ENCODE data around the gene SGMS1. TPM values are rescaled to one million over a fixed set of nuclear protein-coding genes. Genes with fewer than 3 reads are reported as not detected.

The SGMS1 gene
- total RNA-seq, 2 experiments from 2014 or later, result 24.8 to 25.2 TPM

- Mint-ChIP-seq H3K9me3 (no peaks in the 10 kb centered on the region), H3K27me3 (no peaks in the 10 kb centered on the region), H3K4me3 (no peak overlapping the region), H3K27ac (no peak overlapping the region), H3K4me1 (ENCODE audit: low read depth) (peaks cover 23% of the 10 kb centered on the region), H3K36me3 (ENCODE audit: low read depth) (no peaks in the 10 kb centered on the region)
- ChIA-PET CTCF (no interaction called here), POLR2A (no interaction called here)
- Histone ChIP-seq H3K27me3 (ENCODE audit: control insufficient read depth in 1 of 2, insufficient read depth in 2 of 2, low read length in 2 of 2) (no peaks in the 10 kb centered on the region), H3K36me3 (ENCODE audit: insufficient read depth, low read length) (no peaks in the 10 kb centered on the region), H3K9me3 (ENCODE audit: control insufficient read depth in 1 of 2, insufficient read depth in 1 of 2, low read length in 2 of 2) (no peaks in the 10 kb centered on the region), H3K27ac (ENCODE audit: low read depth in 1 of 2, low read length in 2 of 2) (no peak overlapping the region), H3K4me1 (ENCODE audit: insufficient read depth, low read length) (peaks cover 17% of the 10 kb centered on the region), H3K4me3 (ENCODE audit: low read length) (no peak overlapping the region)
- DNase-seq (no peak), ATAC-seq (ENCODE audit: poor library complexity) (no peak)
- TF ChIP-seq CTCF (IDR thresholded peaks at IDR 0.05), result no peak
- intact Hi-C loops (cut with DNase I, micrococcal nuclease), result loop anchor here in 1 of 2 experiments (10.0 kb wide), 1 partner anchor 104 kb away; the partner anchor contains the start of gene ASAH2B
These were observed 7.3 kb upstream of the SGMS1 start for GRCh38 chr10:50631052-50631451.

- DNase-seq, result no peak
- Histone ChIP-seq H3K27me3 (ENCODE audit: control insufficient read depth in 1 of 2, insufficient read depth in 2 of 2, low read length in 2 of 2) (no peaks in the 10 kb centered on the region), H3K4me3 (ENCODE audit: low read length) (no peak overlapping the region), H3K27ac (ENCODE audit: low read depth in 1 of 2, low read length in 2 of 2) (no peak overlapping the region), H3K9me3 (ENCODE audit: control insufficient read depth in 1 of 2, insufficient read depth in 1 of 2, low read length in 2 of 2) (no peaks in the 10 kb centered on the region), H3K36me3 (ENCODE audit: insufficient read depth, low read length) (no peaks in the 10 kb centered on the region), H3K4me1 (ENCODE audit: insufficient read depth, low read length) (peaks cover 16% of the 10 kb centered on the region)
- intact Hi-C loops (cut with DNase I, micrococcal nuclease), result loop anchor here (10.0 kb wide), 6 partner anchors 105 to 1095 kb away; partner anchors contain the start of genes ASAH2B (in 1 of the 2), CSTF2T (in 1 of the 2), ERCC6 (in 1 of the 2) and WASHC2A (in 1 of the 2)
- Mint-ChIP-seq H3K4me3 (no peak overlapping the region), H3K4me1 (ENCODE audit: low read depth) (peaks cover 22% of the 10 kb centered on the region), H3K27me3 (no peaks in the 10 kb centered on the region), H3K9me3 (no peaks in the 10 kb centered on the region), H3K27ac (no peak overlapping the region), H3K36me3 (ENCODE audit: low read depth) (peaks cover 10% of the 10 kb centered on the region)
- POLR2A ChIA-PET, result no interaction called here
- CTCF ChIA-PET, result no interaction called here
- ATAC-seq (ENCODE audit: poor library complexity), result no peak
- no peak for TF ChIP-seq CTCF (IDR thresholded peaks at IDR 0.05)
These were observed 5.9 kb upstream of the SGMS1 start for GRCh38 chr10:50629495-50630122.

- CTCF ChIA-PET, result no interaction called here
- intact Hi-C loops (cut with DNase I, micrococcal nuclease), result loop anchor here (10.0 kb wide), 5 partner anchors 203 to 1093 kb away; partner anchors contain the start of genes CSTF2T (in 1 of the 2), ERCC6 (in 1 of the 2) and WASHC2A (in 1 of the 2)
- no peak overlapping the region for H3K4me3 ChIP-seq (ENCODE audit: low read length)
- Mint-ChIP-seq H3K9me3 (no peaks in the 10 kb centered on the region), H3K4me3 (no peak overlapping the region), H3K36me3 (ENCODE audit: low read depth) (peaks cover 16% of the 10 kb centered on the region), H3K27ac (no peak overlapping the region), H3K4me1 (ENCODE audit: low read depth) (peaks cover 10% of the 10 kb centered on the region), H3K27me3 (no peaks in the 10 kb centered on the region)
- no peak for ATAC-seq (ENCODE audit: poor library complexity)
- peaks cover 10% of the 10 kb centered on the region for H3K4me1 ChIP-seq (ENCODE audit: insufficient read depth, low read length)
- H3K27me3 ChIP-seq (ENCODE audit: control insufficient read depth in 1 of 2, insufficient read depth in 2 of 2, low read length in 2 of 2), result no peaks in the 10 kb centered on the region
- H3K27ac ChIP-seq (ENCODE audit: low read depth in 1 of 2, low read length in 2 of 2), result no peak overlapping the region
- H3K9me3 ChIP-seq (ENCODE audit: control insufficient read depth in 1 of 2, insufficient read depth in 1 of 2, low read length in 2 of 2), result no peaks in the 10 kb centered on the region
- POLR2A ChIA-PET, result no interaction called here
- no peak for TF ChIP-seq CTCF (IDR thresholded peaks at IDR 0.05)
- H3K36me3 ChIP-seq (ENCODE audit: insufficient read depth, low read length), result no peaks in the 10 kb centered on the region
- no peak for DNase-seq
These were observed 4.1 kb upstream of the SGMS1 start for GRCh38 chr10:50627896-50628295.

Data from CD4-positive, alpha-beta T cell (primary cell).